ENCODE data around the gene ITPR3.

GRCh38 chr6:33606642-33607041 lies 14.5 kb upstream of the ITPR3 start:
- no peak for TF ChIP-seq MAX (IDR thresholded peaks at IDR 0.05; ENCODE audit: insufficient read depth, insufficient read length)
- TF ChIP-seq CTCF (IDR thresholded peaks at IDR 0.05; ENCODE audit: extremely low read depth in 1 of 2, insufficient read depth in 1 of 2, low read depth in 1 of 2, low read length in 2 of 2) = no peak
- TF ChIP-seq JUN (IDR thresholded peaks at IDR 0.05; ENCODE audit: borderline replicate concordance, insufficient read depth, insufficient read length, low read depth) = no peak
- TF ChIP-seq POLR2A (IDR thresholded peaks at IDR 0.05; ENCODE audit: low read depth, low read length) = no peak
- no peak for TF ChIP-seq EZH2 (IDR thresholded peaks at IDR 0.05; ENCODE audit: borderline replicate concordance, low read depth, low read length, severe bottlenecking)
- TF ChIP-seq POLR2AphosphoS5 (IDR thresholded peaks at IDR 0.05; ENCODE audit: insufficient read depth, low read depth, low read length) = no peak
- TF ChIP-seq MYC (IDR thresholded peaks at IDR 0.05; ENCODE audit: low read depth, low read length) = no peak
- no peak for TF ChIP-seq GATA2 (IDR thresholded peaks at IDR 0.05; ENCODE audit: insufficient read depth, insufficient read length, low read depth, low read length)

Data from endothelial cell of umbilical vein (primary cell).